Stimulated activated naive CD8-positive, alpha-beta T cell treated with anti-CD3 and anti-CD28 coated beads, Interleukin-15, Interleukin-2, amounts not matched to agents 100 ng/mL and 50 ng/mL, for 24 hours (primary cell): ENCODE measurements around the gene SCCPDH.

Source experiments
- H3K27ac Mint-ChIP-seq: one replicate; pipeline ENCODE4 v1.8.0; 2021; ENCODE audit warnings: mild to moderate bottlenecking, mixed read lengths
- H3K27me3 Mint-ChIP-seq: one replicate; pipeline ENCODE4 v1.8.0; 2021; ENCODE audit warnings: mixed read lengths
- H3K36me3 Mint-ChIP-seq: one replicate; pipeline ENCODE4 v1.8.0; 2021; ENCODE audit warnings: low read depth, mixed read lengths
- H3K4me1 Mint-ChIP-seq: one replicate; pipeline ENCODE4 v1.8.0; 2021; ENCODE audit warnings: low read depth, mixed read lengths
- H3K4me3 Mint-ChIP-seq: one replicate; pipeline ENCODE4 v1.8.0; 2021; ENCODE audit warnings: mild to moderate bottlenecking, mixed read lengths
- H3K9me3 Mint-ChIP-seq: one replicate; pipeline ENCODE4 v1.8.0; 2021; ENCODE audit warnings: mixed read lengths

The SCCPDH gene

GRCh38 chr1:246793356-246793896 is 69.2 kb downstream of the SCCPDH start:
- Mint-ChIP-seq H3K4me3 (no peak overlapping the region), H3K36me3 (no peaks in the 10 kb centered on the region), H3K27ac (no peak overlapping the region), H3K9me3 (no peaks in the 10 kb centered on the region), H3K4me1 (peaks cover 6% of the 10 kb centered on the region), H3K27me3 (peaks cover 13% of the 10 kb centered on the region)

- no peaks in the 10 kb centered on the region for H3K9me3 Mint-ChIP-seq
- no peak overlapping the region for H3K27ac Mint-ChIP-seq
- H3K27me3 Mint-ChIP-seq = peaks cover 8% of the 10 kb centered on the region
- no peak overlapping the region for H3K4me3 Mint-ChIP-seq
- H3K4me1 Mint-ChIP-seq = peaks cover 2% of the 10 kb centered on the region
- H3K36me3 Mint-ChIP-seq = no peaks in the 10 kb centered on the region
Measured at GRCh38 chr1:246794048-246794827, 70.0 kb downstream of the SCCPDH start.

- H3K4me3 Mint-ChIP-seq = no peak overlapping the region
- H3K9me3 Mint-ChIP-seq = no peaks in the 10 kb centered on the region
- H3K27me3 Mint-ChIP-seq = peaks cover 4% of the 10 kb centered on the region
- H3K27ac Mint-ChIP-seq = no peak overlapping the region
- H3K4me1 Mint-ChIP-seq = no peaks in the 10 kb centered on the region
- no peaks in the 10 kb centered on the region for H3K36me3 Mint-ChIP-seq
Measured at GRCh38 chr1:246794828-246795671, 70.8 kb downstream of the SCCPDH start.

- Mint-ChIP-seq H3K36me3 (no peaks in the 10 kb centered on the region), H3K9me3 (no peaks in the 10 kb centered on the region), H3K4me1 (no peaks in the 10 kb centered on the region), H3K4me3 (no peak overlapping the region), H3K27ac (no peak overlapping the region), H3K27me3 (no peaks in the 10 kb centered on the region)
Measured at GRCh38 chr1:246795906-246796694, 71.9 kb downstream of the SCCPDH start.

- H3K9me3 Mint-ChIP-seq = no peaks in the 10 kb centered on the region
- H3K27ac Mint-ChIP-seq = no peak overlapping the region
- no peak overlapping the region for H3K4me3 Mint-ChIP-seq
- H3K36me3 Mint-ChIP-seq = no peaks in the 10 kb centered on the region
- no peaks in the 10 kb centered on the region for H3K4me1 Mint-ChIP-seq
- H3K27me3 Mint-ChIP-seq = no peaks in the 10 kb centered on the region
Measured at GRCh38 chr1:246797157-246797556, 72.9 kb downstream of the SCCPDH start.

- H3K27me3 Mint-ChIP-seq = no peaks in the 10 kb centered on the region
- H3K4me1 Mint-ChIP-seq = no peaks in the 10 kb centered on the region
- H3K27ac Mint-ChIP-seq = no peak overlapping the region
- no peaks in the 10 kb centered on the region for H3K36me3 Mint-ChIP-seq
- no peaks in the 10 kb centered on the region for H3K9me3 Mint-ChIP-seq
- no peak overlapping the region for H3K4me3 Mint-ChIP-seq
Measured at GRCh38 chr1:246797597-246797996, 73.4 kb downstream of the SCCPDH start.

- no peaks in the 10 kb centered on the region for H3K27me3 Mint-ChIP-seq
- no peak overlapping the region for H3K4me3 Mint-ChIP-seq
- no peaks in the 10 kb centered on the region for H3K4me1 Mint-ChIP-seq
- H3K9me3 Mint-ChIP-seq = no peaks in the 10 kb centered on the region
- H3K36me3 Mint-ChIP-seq = no peaks in the 10 kb centered on the region
- H3K27ac Mint-ChIP-seq = no peak overlapping the region
Measured at GRCh38 chr1:246798107-246798506, 73.9 kb downstream of the SCCPDH start.

GRCh38 chr1:246798606-246799496 is 74.6 kb downstream of the SCCPDH start:
- no peak overlapping the region for H3K27ac Mint-ChIP-seq
- H3K36me3 Mint-ChIP-seq = no peaks in the 10 kb centered on the region
- H3K4me3 Mint-ChIP-seq = no peak overlapping the region
- no peaks in the 10 kb centered on the region for H3K4me1 Mint-ChIP-seq
- H3K27me3 Mint-ChIP-seq = no peaks in the 10 kb centered on the region
- H3K9me3 Mint-ChIP-seq = no peaks in the 10 kb centered on the region

- H3K27ac Mint-ChIP-seq = no peak overlapping the region
- no peaks in the 10 kb centered on the region for H3K27me3 Mint-ChIP-seq
- no peaks in the 10 kb centered on the region for H3K9me3 Mint-ChIP-seq
- H3K36me3 Mint-ChIP-seq = no peaks in the 10 kb centered on the region
- no peak overlapping the region for H3K4me3 Mint-ChIP-seq
- no peaks in the 10 kb centered on the region for H3K4me1 Mint-ChIP-seq
Measured at GRCh38 chr1:246800356-246800755, 76.1 kb downstream of the SCCPDH start.

GRCh38 chr1:246800756-246801155 is 76.5 kb downstream of the SCCPDH start:
- Mint-ChIP-seq H3K9me3 (no peaks in the 10 kb centered on the region), H3K27ac (no peak overlapping the region), H3K4me1 (no peaks in the 10 kb centered on the region), H3K4me3 (no peak overlapping the region), H3K36me3 (no peaks in the 10 kb centered on the region), H3K27me3 (no peaks in the 10 kb centered on the region)

GRCh38 chr1:246801241-246802020 is 77.2 kb downstream of the SCCPDH start:
- H3K27ac Mint-ChIP-seq = no peak overlapping the region
- no peaks in the 10 kb centered on the region for H3K9me3 Mint-ChIP-seq
- H3K36me3 Mint-ChIP-seq = no peaks in the 10 kb centered on the region
- H3K27me3 Mint-ChIP-seq = no peaks in the 10 kb centered on the region
- H3K4me3 Mint-ChIP-seq = no peak overlapping the region
- no peaks in the 10 kb centered on the region for H3K4me1 Mint-ChIP-seq

- Mint-ChIP-seq H3K9me3 (no peaks in the 10 kb centered on the region), H3K4me3 (no peak overlapping the region), H3K4me1 (no peaks in the 10 kb centered on the region), H3K27me3 (no peaks in the 10 kb centered on the region), H3K36me3 (no peaks in the 10 kb centered on the region), H3K27ac (no peak overlapping the region)
Measured at GRCh38 chr1:246803373-246803772, 79.2 kb downstream of the SCCPDH start.

GRCh38 chr1:246803883-246804282 is 79.7 kb downstream of the SCCPDH start:
- Mint-ChIP-seq H3K4me3 (no peak overlapping the region), H3K36me3 (no peaks in the 10 kb centered on the region), H3K4me1 (no peaks in the 10 kb centered on the region), H3K27me3 (no peaks in the 10 kb centered on the region), H3K27ac (no peak overlapping the region), H3K9me3 (no peaks in the 10 kb centered on the region)
